Stimulated activated CD4-positive, alpha-beta T cell treated with anti-CD3 and anti-CD28 coated beads, Interleukin-15, amount 100 ng/mL, for 24 hours (primary cell): ENCODE measurements around the gene SLC6A8.

Experiments used
- DNase-seq: peaks from one replicate; pipeline ENCODE4 v3.0.0-alpha.2; 2020

SLC6A8 gene

DNA sequence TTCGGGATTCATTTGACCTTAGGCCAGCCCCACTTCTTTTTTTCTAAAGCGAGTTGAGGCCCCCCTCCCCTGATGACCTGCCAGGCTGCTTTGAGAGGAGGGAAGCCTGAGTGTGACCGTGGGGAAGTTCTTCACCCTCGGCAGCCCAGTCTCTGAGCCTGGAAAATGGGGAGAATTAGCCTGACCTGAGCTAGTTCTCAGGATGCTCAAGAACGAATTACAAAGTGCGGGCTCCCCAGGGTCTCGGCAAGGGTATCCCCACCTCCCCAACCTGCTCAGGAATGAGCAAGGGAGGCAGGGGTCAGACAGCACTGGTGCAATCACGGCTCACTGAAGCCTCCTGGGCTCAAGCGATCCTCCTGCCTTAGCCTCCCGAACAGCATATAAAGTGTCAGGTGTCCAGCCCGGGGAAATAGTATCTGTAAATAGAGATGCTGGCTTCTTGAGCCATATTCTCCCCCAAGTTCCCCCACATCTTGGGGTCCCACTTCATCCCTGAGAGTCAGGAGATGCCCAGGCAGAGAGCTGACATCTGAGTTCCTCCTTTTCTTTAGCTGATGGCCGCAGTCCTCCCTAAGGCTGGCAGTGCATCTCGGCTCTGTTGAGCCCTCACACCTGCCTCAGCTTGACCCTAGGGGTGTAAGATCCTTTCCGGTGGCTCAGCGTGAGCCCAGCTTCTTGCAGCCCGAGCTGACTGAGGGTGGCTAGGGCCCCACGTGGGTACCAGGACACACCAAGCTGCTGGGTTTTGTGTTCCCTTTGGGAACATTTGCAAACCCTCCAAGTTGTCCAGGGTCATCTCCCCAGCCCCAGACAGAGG is 39.2 kb upstream of the SLC6A8 start:
- no peak for DNase-seq

DNA sequence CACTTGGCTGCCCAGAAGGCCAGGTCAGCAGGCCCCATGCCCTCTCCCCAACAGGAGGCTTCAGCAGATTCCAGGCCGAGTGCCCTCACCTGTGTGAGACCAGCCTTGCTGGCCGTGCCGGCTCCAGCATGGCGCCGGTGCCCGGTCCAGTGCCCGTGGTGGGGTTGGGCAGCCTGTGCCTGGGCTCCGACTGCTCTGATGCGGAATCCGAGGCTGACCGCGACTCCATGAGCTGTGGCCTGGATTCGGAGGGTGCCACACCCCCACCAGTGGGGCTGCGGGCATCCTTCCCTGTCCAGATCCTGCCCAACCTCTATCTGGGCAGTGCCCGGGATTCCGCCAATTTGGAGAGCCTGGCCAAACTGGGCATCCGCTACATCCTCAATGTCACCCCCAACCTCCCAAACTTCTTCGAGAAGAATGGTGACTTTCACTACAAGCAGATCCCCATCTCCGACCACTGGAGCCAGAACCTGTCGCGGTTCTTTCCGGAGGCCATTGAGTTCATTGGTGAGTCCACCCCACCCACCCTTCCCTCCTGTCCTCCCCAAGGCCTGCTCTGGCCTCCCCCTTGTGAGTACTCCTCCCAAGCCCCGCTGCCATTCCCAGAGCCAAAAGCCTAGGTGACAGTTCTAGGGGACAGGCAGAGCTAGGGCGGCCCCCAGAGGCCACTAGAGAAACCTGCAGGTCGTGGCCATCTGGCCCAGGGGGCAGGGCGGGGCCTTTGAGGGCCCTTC is 38.4 kb upstream of the SLC6A8 start:
- DNase-seq, result peak; percentile 59

- no peak for DNase-seq
These were observed 37.6 kb upstream of the SLC6A8 start for GRCh38 chrX:153649915-153650782.

DNA sequence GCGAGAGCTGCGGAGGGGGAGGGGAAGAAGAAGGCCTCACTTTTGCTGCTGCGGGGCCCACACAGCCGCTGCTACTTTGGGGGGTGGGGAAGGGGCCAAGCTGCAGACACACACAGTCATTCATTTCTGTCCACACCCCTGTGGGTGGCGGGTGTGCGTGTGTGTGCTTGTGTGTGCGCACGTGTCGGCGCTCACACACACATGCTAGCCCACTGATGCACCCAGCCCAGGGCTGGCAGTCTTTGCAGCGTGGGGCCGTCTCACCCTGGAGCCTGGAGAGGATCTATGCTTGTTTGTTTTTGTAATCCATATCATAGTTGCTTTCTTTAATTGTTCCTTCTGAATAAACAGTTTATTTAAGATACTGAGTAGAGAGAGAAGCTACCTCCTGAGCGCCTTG is 36.8 kb upstream of the SLC6A8 start:
- DNase-seq, result no peak

GRCh38 chrX:153651540-153652079 is 36.1 kb upstream of the SLC6A8 start:
- no peak for DNase-seq

GRCh38 chrX:153653556-153653955 is 34.2 kb upstream of the SLC6A8 start:
- DNase-seq, result no peak

DNA sequence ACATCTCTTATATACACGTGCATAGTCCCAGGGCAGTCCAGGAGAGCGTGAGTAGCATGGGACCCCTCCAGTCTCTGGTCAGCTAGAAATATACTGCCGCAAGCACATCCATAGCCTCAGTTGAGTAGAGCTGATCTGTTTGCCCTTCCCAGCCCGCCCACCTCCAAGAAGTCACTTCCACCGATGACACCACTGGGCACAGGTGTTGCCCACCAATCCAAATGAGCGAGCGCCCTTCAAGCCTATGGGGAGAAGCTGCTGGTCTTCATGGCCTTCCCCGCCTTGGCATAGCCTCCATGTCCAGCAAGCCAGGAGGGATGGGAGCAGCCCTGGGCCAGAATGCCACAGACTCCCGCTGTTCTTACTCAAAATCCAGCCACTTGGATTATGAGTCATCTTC is 30.6 kb upstream of the SLC6A8 start:
- DNase-seq, result no peak

DNA sequence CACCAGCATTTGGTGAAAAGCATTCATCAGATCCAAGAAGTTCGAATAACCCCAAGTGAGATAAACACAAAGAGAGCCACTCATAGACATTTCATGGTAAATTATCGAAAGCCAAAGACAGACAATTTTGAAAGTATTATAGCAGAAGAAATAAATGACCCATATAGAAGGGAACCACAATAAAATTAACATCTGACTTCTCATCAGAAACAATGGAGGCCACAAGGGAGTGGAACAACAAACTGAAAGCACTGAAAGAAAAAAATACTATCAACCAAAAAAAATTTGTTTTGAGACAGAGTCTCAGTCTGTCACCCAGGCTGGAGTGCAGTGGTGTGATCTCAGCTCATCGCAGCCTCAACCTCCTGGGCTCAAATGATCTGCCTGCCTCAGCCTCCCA is 28.5 kb upstream of the SLC6A8 start:
- no peak for DNase-seq

DNA sequence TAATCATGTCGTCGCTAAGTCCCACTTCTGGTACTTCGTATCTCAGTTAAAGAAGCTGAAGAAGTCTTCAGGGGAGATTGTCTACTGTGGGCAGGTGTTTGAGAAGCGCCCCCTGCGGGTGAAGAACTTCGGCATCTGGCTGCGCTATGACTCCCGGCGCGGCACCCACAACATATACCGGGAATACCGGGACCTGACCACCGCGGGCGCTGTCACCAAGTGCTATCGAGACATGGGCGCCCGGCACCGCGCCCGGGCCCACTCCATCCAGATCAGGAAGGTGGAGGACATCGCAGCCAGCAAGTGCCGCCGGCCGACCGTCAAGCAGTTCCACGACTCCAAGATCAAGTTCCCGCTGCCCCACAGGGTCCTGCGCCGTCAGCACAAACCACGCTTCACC is 25.5 kb upstream of the SLC6A8 start:
- peak; percentile 74 for DNase-seq

- no peak for DNase-seq
These were observed 21.9 kb upstream of the SLC6A8 start for GRCh38 chrX:153665726-153666306.

GRCh38 chrX:153667281-153667955 is 20.3 kb upstream of the SLC6A8 start:
- DNase-seq, result no peak

- peak; percentile 85 for DNase-seq
These were observed 19.8 kb upstream of the SLC6A8 start for GRCh38 chrX:153667956-153668396.

- DNase-seq, result no peak
These were observed 19.1 kb upstream of the SLC6A8 start for GRCh38 chrX:153668423-153669173.

DNA sequence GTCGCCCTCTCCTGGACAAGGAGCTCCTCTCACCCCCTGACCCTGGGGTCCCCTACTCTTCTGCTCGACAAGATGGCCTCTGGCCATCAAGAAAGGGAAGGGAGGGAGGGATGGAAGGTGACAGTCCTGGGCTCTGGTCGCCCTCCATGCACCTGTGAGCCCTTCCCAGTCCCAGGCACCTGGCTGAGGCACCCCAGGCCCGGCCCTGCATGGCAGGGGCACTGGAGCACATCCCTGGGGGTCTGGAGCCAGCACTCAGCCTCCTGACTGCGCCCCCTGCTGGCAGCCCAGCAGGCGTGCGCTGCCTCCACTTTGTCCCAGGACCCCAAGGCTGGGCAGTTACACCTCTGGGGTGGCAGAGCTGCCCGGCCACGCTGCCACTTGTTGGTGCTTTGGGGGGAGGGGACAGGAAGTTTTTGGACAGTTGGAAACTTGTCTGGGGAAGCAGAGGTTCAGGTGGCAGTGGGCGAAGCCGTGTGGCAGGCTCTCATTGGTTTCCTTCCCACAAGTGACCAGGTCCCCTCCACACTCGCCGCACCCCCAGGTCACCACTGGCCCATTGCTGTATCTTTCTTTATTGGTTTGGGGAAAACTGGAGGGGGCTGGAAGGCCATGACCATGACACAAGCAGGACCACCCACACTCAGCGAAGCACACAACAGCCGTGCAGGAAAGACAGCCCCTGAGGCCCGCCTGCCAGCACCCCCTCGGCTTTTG is 18.4 kb upstream of the SLC6A8 start:
- peak; percentile 57 for DNase-seq

DNA sequence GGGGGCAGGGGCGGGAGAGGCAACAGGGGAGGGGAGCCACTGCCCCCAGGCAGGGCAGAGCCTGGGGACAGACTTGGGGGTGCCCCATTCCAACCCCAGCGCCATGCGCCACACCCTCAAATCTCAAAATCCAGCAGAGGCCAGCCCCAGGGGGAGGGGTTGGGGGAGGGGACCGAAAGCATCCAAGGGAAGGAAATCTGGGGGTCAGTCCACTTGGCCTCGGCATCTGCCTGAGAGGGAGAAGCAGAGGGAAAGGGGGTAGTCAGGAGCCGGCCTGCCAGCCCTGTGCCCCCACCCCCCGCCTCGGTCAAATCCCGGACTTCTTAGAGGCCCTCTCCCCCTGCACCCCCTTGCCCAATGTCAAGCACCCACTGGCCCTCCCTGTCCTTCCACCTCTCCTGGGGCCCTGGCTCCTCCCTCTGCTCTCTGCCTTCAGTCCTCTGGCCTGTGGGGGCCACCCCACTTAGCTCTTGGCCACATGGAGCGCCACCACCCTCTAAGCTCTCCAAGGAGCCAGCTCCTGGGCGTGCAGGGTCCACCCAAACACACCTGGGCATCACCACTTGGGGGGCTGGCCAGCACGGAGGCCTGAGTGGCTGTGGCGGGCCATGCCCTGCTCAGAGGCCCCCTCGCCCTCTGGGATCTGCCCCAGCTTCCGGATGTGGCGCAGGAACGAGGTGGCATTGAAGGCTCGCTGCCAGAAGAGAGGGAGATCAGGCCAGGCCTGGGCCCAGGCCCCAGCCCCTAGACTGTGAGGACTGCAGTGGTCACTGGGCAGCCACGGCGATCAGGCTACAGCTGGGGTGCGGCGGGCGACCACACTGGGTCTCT is 17.6 kb upstream of the SLC6A8 start:
- DNase-seq, result no peak

DNA sequence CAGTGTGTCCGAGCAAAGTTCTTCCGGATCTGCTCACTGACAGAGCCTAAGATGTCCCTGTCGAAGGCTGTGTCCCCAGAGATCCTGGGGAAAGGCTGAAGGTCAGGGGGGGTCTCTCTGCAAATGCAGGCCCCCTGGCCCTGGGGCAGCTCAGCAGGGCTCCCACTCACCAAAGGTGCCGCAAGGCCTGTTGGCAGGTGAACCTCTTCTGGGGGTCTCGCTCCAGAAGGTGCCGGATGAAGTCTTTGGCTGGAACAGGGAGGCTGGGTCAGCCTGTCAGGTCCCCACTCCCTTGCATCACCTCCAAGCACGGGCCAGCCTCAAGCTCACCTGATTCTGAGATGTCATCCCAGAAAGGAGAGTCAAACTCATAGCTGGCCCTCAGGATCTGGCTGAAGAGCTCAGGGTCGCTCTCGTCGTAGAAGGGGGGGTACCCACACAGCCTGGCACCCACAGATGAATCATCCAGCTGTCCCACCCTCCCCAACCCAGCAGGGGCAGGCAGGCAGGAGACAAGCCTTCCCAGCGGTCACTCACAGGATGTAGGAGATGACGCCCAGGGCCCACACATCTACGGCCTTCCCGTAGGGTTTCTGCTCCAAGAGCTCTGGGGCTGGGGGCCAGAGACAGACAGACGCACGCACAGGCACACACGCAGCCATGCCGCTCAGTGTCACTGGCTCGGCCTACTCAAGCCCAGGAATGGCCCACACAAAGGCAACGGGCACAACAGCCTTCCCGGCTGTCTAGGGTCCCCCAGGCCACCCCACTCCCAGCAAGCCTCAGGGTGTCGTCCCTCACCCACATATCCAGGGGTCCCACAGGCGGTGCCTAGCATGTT is 16.8 kb upstream of the SLC6A8 start:
- DNase-seq, result no peak

DNA sequence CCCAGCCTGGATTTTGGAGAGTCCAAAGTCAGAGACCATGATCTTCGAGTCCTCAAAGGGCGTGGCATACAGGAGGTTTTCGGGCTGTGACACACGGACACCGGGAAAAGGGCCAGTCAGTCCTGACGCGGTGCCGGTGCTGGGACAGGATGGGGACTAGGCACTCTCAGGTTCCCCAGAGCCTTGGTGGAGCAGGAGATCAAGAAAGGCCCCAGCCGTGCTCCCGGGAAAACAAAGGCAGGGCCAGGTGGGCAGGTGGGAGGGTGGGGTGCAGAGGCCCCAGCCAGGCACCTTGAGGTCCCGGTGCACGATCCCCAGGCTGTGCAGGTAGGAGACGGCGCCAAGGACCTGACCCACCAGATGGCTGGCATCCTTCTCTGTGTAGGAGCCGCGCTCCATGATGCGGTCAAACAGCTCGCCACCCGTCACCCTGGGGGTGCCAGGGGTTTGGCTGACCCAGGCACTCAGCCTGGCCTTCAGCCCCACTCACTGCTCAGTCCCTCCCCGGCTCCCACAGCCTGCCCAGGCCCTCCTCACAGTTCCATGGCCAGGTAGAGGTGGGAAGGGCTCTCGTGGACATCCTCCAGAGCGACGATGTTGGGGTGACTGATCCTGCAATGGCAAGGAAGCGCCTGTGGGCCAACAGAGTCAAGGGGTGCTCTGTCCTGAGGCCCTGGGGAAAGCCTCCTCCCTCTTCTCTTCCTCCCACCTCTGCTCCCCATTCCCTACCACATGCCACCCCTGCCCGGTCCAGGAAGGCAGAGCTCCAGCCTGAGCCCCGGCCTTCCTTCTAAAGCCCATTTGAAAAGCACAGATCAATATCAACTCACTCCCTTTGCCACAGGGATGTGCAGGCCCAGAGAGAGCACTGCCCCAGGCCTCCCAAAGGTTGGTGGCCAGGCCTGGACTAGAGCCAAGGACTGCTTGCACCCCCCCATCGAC is 15.9 kb upstream of the SLC6A8 start:
- DNase-seq, result no peak
